ENCODE measurements around the gene LRRC8B.
"Not testable (repeated sequence)": the region's sequence is repeated elsewhere in the genome, so short reads cannot be mapped to it uniquely, and the experiment has no call there.

Gene LRRC8B

DNA sequence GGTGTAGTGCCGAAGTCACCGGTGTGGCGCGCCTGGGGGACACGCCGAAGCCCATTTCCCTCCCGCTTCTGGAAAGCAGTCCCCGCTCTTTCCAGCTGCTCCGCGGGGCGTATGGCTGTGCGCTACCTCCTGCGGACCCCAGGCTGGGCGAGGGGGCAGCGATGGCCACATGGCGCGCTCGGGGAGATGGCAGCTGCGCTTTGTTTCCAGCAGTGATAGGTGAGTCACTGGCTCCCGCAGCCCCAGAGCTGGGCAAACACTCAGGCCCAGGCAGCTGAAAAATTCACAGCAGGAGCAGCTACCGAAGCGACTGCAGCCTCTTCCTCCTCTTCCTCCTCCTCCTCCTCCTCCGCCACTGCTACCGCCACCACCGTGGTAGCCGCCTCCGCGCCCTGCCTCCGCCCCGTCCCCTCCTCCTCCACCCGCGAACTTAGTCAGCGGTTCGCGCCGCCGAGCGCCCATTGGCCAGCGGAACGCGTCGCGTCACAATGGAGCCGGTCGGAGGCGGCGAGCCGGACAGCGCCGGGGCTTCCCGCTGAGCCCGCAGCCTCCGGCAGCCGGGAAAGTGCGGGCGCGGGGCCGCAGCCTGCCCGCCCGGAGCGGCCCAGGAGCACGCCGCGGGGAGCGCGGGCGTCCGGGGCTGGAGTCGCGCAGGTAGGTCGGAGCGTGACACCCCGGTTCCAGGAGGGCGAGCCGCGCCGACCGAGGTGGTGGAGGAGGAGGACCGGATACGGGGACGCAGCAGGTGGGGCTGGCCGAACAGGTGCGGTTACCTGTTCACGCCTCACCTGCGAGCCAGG lies at the start of gene LRRC8B:
Gene LRRC8B, plus strand, starts transcription at position 461 of the 800 bp plus-strand sequence. CDS start 57,822 bp downstream, outside the sequence.
- DNase-seq = peak; percentile 78 to 86 (median 83)

- DNase-seq = no peak
Observed at GRCh38 chr1:89475269-89475668, 49.4 kb upstream of the LRRC8B start.

GRCh38 chr1:89476072-89476471 lies 48.6 kb upstream of the LRRC8B start:
- no peak for DNase-seq

DNA sequence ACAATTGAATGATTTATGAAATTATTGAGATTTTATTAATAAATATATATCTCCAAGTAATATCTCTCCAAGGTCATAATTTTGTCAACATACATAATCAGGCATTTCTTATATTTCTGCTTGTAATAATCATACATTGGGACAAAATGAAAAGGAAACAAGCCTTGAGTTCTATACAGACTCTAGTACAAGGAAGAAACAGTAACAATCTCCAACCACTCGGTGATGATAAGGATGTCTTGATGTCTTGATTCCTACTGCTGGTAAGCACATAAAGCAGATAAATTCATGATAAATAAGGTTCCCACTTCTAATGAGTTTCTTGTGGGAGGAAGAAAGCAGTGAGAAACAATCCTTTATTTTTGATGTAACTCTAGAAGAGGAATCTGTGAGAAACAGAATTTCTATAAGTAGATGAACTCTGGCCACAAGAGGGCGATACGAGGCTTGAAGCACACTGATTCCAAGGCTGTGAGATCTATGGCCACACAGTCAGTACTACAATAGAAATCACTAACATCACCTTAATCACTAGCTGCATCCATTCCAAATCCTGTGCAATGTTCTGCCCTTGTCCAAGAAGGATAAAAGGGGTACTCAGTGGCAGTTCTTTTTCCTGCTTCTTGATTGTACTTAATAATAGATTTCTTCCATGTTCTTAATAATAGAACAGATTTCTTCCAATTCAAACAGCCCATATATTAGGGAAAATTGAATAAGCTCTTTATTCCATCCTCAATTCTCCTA lies 41.4 kb upstream of the LRRC8B start:
- peak; percentile 21 to 77 (median 60) for DNase-seq

GRCh38 chr1:89483757-89484077 lies 40.9 kb upstream of the LRRC8B start:
- DNase-seq = no peak

GRCh38 chr1:89484092-89485038 lies 40.3 kb upstream of the LRRC8B start:
- no peak for DNase-seq

DNA sequence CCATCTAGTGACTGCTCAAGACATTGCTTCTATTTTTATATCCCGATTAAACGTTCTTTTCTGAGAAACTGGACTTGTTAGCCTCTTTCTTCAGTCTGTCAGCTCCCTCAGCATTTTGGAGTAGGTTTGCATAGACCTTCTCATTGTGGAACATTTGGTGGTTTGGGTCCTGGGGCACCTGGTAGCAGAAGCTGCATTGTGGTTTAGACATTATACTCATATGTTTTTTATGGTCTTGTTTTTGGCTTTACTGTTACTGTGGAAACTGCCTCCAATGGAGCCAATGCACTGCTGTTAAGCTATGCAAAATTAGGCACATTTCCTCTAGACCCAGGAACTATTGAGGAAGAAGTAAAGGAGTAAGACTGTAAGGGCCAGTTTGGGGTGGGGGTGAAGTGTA lies 36.7 kb upstream of the LRRC8B start:
- DNase-seq = peak in 1 of 6 experiments; percentile 1

- DNase-seq = no peak
Observed at GRCh38 chr1:89489047-89489729, 35.4 kb upstream of the LRRC8B start.

GRCh38 chr1:89490389-89490788 lies 34.2 kb upstream of the LRRC8B start:
- DNase-seq = no peak

GRCh38 chr1:89499320-89499719 lies 25.3 kb upstream of the LRRC8B start:
- DNase-seq = no peak

GRCh38 chr1:89502042-89502441 lies 22.6 kb upstream of the LRRC8B start:
- no peak for DNase-seq

- no peak for DNase-seq
Observed at GRCh38 chr1:89502895-89503294, 21.7 kb upstream of the LRRC8B start.

DNA sequence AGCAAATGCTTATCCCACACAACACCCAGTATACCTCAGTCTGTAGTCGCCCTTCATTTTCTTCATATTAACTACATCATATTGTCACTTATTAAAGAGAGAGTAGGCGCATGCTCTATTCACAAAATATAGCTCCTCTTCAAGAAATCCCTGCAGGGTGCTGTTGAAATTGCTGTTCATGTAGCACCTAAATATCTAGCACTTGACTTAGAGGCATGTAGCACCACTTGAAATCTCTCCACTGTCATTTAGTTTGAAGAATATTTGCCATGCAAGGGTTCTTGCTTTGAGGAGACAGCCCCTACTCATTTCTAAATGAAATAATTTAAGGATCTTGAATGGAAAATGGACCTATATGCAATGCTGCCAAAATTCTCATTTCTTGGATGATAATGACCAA lies 20.9 kb upstream of the LRRC8B start:
- DNase-seq = no peak

- not testable (repeated sequence) for DNase-seq
Observed at GRCh38 chr1:89510061-89510460, 14.6 kb upstream of the LRRC8B start.

- DNase-seq = no peak
Observed at GRCh38 chr1:89512996-89513720, 11.5 kb upstream of the LRRC8B start.

GRCh38 chr1:89516055-89516454 lies 8.6 kb upstream of the LRRC8B start:
- DNase-seq = no peak

DNA sequence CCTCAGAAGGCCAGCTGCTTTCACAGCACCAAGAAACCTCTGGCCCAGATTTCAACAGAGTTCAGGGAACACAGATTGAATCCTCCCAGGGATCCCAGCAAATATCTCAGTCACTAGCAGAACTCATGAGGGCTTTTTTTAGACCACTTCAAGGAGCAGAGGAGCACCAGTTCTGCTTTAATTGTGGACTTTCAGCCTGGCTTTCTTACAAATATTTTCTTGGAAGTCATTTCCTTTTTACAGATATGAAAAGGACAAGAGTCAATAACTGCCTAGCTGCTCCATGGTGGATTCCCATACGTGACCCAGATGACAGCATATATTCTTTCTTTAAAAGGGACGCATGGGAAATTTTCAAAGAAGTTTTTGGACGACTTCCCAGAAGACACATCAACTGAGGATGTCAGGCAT lies 6.4 kb upstream of the LRRC8B start:
- no peak for DNase-seq

GRCh38 chr1:89519779-89520358 lies 4.8 kb upstream of the LRRC8B start:
- DNase-seq = peak in 5 of 6 experiments; percentile 4 to 62 (median 50)

GRCh38 chr1:89521977-89522376 lies 2.7 kb upstream of the LRRC8B start:
- DNase-seq = not testable (repeated sequence)

DNA sequence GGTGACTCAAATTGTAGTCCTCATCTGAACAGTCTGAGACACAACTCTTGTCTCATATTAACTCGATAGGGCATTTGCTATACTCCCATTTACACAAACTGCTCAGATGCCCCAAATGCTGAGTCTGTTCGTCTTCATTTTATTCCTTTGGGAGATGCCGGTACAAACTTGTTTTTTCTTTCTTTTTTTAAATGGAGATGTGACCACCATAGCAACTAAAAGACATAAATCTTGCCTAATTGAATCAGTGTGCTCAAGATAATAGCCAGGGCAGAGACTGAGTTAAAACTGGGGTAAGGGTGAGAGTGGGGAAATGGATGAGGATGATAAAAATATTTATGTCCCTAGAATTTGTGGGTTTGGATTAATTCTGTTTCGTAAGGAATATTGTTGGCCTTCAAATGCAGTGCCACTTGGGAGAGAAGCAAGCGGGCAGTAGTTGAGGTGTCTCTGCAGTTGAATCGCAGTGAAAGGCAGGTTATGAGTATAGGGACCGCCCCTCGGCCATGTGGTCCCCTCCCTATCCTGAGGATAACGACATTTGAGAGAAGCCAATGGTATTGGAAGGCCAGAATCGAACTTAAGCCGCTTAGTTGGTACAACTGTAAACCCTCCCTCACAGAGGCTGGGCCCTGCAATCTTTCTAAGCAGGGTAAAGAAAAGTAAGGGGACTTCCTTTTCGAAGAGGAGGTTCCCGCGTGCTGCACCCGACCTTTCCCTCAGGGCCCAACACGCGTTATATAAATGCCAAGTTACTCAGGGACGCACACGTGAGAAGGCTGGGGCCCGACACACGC lies 859 bp upstream of the LRRC8B start:
- peak in 2 of 6 experiments; percentile 53 to 57 for DNase-seq
